Gastrocnemius medialis (tissue), 4 donors: ENCODE measurements around the gene UNC5A.

Experiments used
- POLR2A ChIP-seq, 2 donors: fragments of 450-650 bp; IDR thresholded peaks; one replicate each; pipeline ENCODE4 v1.6.1; 2017; ENCODE audit warnings: antibody characterized with exemption in 2 of 2, mild to moderate bottlenecking in 2 of 2, moderate library complexity in 2 of 2
- TF ChIP-seq, protein P1 (sequence below), 5 experiments: fragments of 450-650 bp in 3 of 5; fragments of 200-600 bp in 2 of 5; sonication (generic) in 2 of 5; IDR thresholded peaks in 4 of 5; conservative IDR thresholded peaks in 1 of 5; 1 replicate in 4 of 5; 2 replicates in 1 of 5; pipeline ENCODE4 v1.5.1; 2016 to 2019; ENCODE audit warnings: antibody characterized with exemption in 5 of 5, mild to moderate bottlenecking in 3 of 5, moderate library complexity in 3 of 5

DNA sequence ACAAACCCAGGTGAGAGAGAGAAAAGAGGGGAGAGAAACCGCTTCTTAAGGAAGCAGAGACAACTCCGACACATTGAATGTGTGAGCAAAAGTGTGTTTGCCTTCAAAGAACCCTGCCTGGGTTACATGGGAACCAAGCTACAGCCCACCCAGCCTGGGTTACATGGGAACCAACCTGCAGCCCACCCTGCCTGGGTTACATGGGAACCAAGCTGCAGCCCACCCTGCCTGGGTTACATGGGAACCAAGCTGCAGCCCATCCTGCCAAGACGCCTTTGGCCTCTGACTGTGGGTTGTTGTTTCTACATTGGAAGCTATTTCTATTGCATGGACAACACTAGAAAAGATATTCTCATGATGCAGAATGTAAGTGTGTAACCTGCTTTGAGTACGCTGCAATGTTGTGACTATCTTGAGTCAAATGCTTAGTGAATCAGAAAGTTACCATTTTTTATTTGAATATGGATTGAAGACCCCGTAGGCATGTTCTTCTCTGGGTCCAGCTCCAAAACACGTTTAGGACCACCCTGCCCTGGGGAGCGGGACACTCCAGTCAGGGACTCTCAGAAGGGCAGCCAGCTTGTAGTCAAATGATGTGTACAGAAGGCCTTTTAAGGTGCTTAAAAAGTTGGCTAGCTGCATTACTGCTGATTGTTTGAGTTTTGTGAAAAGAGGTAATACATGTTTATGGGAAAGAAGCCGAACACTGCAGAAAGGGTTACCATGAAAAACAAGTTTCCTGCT is 39.1 kb upstream of the UNC5A start:
- TF ChIP-seq, protein P1, sequence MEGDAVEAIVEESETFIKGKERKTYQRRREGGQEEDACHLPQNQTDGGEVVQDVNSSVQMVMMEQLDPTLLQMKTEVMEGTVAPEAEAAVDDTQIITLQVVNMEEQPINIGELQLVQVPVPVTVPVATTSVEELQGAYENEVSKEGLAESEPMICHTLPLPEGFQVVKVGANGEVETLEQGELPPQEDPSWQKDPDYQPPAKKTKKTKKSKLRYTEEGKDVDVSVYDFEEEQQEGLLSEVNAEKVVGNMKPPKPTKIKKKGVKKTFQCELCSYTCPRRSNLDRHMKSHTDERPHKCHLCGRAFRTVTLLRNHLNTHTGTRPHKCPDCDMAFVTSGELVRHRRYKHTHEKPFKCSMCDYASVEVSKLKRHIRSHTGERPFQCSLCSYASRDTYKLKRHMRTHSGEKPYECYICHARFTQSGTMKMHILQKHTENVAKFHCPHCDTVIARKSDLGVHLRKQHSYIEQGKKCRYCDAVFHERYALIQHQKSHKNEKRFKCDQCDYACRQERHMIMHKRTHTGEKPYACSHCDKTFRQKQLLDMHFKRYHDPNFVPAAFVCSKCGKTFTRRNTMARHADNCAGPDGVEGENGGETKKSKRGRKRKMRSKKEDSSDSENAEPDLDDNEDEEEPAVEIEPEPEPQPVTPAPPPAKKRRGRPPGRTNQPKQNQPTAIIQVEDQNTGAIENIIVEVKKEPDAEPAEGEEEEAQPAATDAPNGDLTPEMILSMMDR (IDR thresholded peaks at IDR 0.05 in 4 of 5, conservative IDR thresholded peaks at IDR 0.05 in 1 of 5) = no peak
- TF ChIP-seq POLR2A (IDR thresholded peaks at IDR 0.05) = no peak
